Activated CD4-positive, alpha-beta T cell treated with anti-CD3 and anti-CD28 coated beads, Interleukin-2, amount 10 ng/mL, durations not matched to agents 7 days and 5 days (primary cell): Measurements from ENCODE around the gene HOXA9. TPM values are rescaled to one million over a fixed set of nuclear protein-coding genes. Genes with fewer than 3 reads are reported as not detected.
A peak's percentile ranks its signal among the peaks of the same experiment; 100 is the strongest.

Experiments
- CTCF ChIA-PET: fragments of 350-600 bp; sonication (Branson Sonifier 250); formaldehyde crosslinking; loops from one replicate; lab custom pipeline; 2021; ENCODE audit warnings: antibody characterized with exemption; lab: Charles Lee
- POLR2A ChIA-PET: fragments of 350-600 bp; sonication (Branson Sonifier 250); formaldehyde crosslinking; loops from one replicate; lab custom pipeline; 2021; ENCODE audit warnings: antibody characterized with exemption; lab: Charles Lee
- DNase-seq: peaks from one replicate; pipeline ENCODE4 v3.0.0-alpha.2; 2020
- H3K27ac Mint-ChIP-seq: one replicate; pipeline ENCODE4 v1.8.0; 2021; ENCODE audit warnings: mild to moderate bottlenecking, moderate library complexity, mixed read lengths
- H3K27me3 Mint-ChIP-seq: one replicate; pipeline ENCODE4 v1.8.0; 2021; ENCODE audit warnings: mixed read lengths
- H3K36me3 Mint-ChIP-seq: one replicate; pipeline ENCODE4 v1.8.0; 2021; ENCODE audit warnings: low read depth, mixed read lengths
- H3K4me1 Mint-ChIP-seq: one replicate; pipeline ENCODE4 v1.8.0; 2021; ENCODE audit warnings: mixed read lengths
- H3K4me3 Mint-ChIP-seq: one replicate; pipeline ENCODE4 v1.8.0; 2021; ENCODE audit warnings: mild to moderate bottlenecking, moderate library complexity, mixed read lengths
- H3K9me3 Mint-ChIP-seq: one replicate; pipeline ENCODE4 v1.8.0; 2021; ENCODE audit warnings: mixed read lengths
- total RNA-seq, 2 experiments: library from RNA; stranded (reverse); gene quantifications; one replicate each; pipeline ENCODE4 v1.2.3, GENCODE V29; 2021

Gene HOXA9
- total RNA-seq, 2 experiments from 2014 or later = not detected

DNA sequence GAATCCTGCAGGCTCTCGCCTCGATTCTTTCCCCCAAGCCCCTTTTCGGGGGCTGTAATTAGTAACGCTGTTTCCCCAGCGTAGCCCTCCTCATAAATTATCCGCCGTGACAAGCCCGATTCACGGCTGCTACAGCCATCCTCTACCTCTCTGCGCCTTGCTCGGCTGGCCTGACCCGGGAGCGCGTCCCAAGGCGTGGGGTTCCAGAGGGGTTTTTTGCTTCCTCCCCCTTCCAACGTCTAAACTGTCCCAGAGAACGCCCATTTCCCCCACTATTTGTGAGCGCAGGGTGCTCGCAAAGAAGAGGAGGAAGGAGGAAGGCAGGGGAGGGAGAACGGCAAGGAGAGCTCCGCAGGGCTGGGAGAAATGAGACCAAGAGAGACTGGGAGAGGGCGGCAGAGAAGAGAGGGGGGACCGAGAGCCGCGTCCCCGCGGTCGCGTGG is 22.7 kb downstream of the HOXA9 start:
- H3K36me3 Mint-ChIP-seq = no peaks in the 10 kb centered on the region
- H3K27ac Mint-ChIP-seq = peak overlapping the region; percentile 54
- POLR2A ChIA-PET = no interaction called here
- CTCF ChIA-PET = no interaction called here
- H3K4me3 Mint-ChIP-seq = no peak overlapping the region
- H3K4me1 Mint-ChIP-seq = no peaks in the 10 kb centered on the region
- H3K9me3 Mint-ChIP-seq = no peaks in the 10 kb centered on the region
- DNase-seq = no peak
- H3K27me3 Mint-ChIP-seq = peaks cover 32% of the 10 kb centered on the region

DNA sequence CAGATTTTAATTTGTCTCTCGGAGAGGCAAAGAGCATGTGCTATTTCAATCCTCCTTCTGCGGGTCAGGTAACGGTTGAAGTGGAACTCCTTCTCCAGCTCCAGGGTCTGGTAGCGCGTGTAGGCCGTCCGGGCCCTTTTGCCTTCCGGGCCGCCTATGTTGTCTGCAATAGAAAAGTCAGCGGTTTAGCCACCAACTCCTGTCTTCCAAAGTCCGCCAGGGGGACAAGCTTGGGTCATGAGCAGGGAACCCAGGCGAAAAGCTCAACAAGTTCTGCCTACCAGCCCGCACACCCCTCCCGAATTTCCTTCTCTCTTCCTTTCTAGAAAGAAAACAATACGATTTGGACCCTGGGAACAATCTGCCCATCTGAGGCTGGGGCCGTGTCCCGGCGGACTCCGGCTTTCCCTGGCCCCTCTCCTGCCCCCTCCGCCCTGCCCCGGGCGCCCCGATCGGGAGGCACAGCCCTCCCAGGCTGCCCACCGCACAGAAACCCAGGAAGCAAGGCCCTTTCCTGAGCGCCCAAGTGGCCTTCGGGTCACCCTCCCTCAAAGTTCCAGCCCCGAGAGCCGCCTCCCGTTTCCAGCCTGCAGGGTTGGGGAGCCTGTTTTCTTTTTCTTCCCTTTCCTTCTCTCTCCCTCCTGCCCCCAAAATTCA is 23.3 kb downstream of the HOXA9 start:
- H3K27me3 Mint-ChIP-seq = peaks cover 32% of the 10 kb centered on the region
- no peak for DNase-seq
- H3K4me1 Mint-ChIP-seq = no peaks in the 10 kb centered on the region
- H3K27ac Mint-ChIP-seq = no peak overlapping the region
- ChIA-PET CTCF (no interaction called here), POLR2A (no interaction called here)
- no peaks in the 10 kb centered on the region for H3K36me3 Mint-ChIP-seq
- H3K9me3 Mint-ChIP-seq = no peaks in the 10 kb centered on the region
- H3K4me3 Mint-ChIP-seq = no peak overlapping the region

DNA sequence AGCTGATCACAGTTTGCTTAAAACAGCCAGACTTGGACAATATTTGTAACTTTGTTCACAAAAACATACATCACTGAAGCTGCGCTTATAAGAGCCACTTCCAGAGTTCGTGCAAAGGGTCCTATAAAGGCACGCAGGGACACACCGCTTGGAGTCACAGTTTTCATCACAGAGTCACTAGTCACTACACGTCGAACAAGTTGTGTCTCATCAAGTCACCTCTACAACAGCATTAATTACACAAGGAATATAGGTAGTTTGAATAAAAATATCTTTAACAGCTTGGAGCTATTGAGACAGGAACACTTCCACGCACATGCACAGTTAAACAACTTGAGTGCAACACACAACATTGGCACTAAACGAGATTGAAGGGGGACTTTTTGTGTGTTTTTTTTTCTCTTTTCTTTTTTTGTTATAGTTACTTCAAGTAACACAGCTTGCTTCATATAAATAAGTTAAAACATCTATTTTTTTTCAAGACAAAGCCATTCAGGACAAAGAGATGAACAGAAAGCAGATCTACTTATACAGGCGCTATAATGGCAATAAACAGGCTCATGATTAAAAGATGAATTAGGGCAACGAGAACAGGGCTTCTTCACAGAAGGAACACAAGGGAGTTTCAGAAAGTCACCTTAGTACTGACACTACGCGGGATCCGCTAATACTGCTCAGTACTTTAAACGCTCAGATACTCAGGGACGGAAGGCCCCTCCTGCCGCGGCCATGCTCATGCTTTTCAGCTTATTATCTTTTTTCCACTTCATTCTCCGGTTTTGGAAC is 24.0 kb downstream of the HOXA9 start:
- Mint-ChIP-seq H3K27ac (no peak overlapping the region), H3K36me3 (no peaks in the 10 kb centered on the region), H3K9me3 (no peaks in the 10 kb centered on the region), H3K4me1 (no peaks in the 10 kb centered on the region), H3K4me3 (no peak overlapping the region), H3K27me3 (peaks cover 32% of the 10 kb centered on the region)
- ChIA-PET CTCF (interaction anchor here (0.7 to 1.2 kb wide), 2 partner anchors 9 to 41 kb away, joined by 4 to 6 read pairs; no protein-coding TSS in a partner anchor), POLR2A (no interaction called here)
- DNase-seq = no peak

DNA sequence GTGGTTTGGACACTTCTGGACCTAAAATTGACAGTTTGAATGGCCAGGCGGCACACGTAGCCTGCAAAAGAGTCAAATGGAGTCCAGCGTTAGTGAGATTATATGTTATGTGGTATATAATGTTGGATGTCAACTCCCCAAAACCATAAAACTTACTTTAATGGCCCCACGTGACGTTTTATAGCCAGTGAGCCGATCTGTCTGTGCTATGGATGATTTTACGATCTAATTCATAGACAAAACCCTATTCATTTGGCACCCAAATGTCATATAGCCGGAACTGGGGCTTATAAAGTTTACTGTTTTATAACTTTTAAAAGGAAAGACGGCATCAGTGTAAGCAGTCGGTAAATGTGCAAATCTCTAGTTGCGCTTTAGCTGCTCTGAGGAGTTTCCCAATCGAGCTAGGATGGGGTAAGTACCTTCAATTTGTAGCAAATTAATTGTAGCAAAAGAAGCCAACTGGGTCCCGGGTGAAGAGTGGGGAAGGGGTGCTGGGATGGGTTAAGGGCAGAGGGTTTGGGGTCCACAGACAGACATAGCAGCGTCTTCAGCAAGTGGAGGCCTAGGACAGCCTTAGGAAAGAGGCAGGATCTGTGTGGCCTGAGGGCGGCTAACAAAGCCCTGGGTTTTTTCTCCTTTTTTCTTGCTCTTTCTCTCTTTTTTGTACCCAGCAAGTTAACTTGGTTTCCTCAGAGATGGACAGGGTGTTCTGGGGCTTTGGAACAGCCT is 25.0 kb downstream of the HOXA9 start:
- Mint-ChIP-seq H3K4me3 (no peak overlapping the region), H3K27me3 (peaks cover 38% of the 10 kb centered on the region), H3K36me3 (no peaks in the 10 kb centered on the region), H3K4me1 (peaks cover 6% of the 10 kb centered on the region), H3K27ac (no peak overlapping the region), H3K9me3 (no peaks in the 10 kb centered on the region)
- CTCF ChIA-PET = interaction anchor here (1.2 kb wide), 1 partner anchor 10 kb away, joined by 6 read pairs; no protein-coding TSS in a partner anchor
- DNase-seq = no peak
- POLR2A ChIA-PET = no interaction called here

DNA sequence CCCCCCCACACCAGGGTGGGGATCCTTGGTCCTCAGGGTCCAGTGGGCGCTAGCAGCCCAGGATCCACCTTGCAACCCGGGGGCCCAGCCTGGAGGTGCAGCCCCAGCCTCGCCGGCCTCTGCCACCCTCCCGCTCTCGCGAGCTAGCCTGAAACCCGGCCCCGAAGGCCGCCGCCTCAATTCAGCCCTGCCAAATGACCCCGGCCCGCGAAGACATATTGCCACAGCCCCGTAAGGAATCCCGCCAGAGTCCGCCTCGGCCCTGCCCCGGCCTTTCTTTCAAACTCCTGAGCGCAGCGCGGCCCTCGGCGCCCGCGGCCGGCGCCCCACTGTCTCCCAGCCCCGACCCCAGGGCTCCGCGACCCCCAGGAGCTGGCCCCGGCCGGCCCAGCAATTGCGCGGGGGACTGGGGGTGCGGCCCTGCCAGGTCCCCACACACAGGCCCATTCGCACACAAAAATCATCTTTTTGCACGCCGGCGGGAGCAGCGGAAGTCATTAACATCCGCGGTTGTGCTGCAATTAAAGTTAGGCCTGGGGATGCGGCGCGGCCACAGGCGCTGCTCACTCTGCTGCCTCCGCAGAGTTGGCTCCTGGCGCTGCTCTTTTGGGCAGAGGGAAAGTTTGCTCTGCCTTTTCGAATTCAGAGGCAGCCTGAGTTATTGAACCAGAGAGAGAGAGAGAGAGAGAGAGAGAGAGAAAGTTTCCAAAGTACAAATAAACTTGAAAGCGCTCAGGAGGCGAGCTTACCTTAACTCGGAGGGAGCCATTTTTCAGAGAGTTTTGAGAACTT is 25.8 kb downstream of the HOXA9 start:
- Mint-ChIP-seq H3K27me3 (peaks cover 46% of the 10 kb centered on the region), H3K36me3 (no peaks in the 10 kb centered on the region), H3K4me1 (peaks cover 13% of the 10 kb centered on the region), H3K4me3 (no peak overlapping the region), H3K9me3 (no peaks in the 10 kb centered on the region), H3K27ac (no peak overlapping the region)
- CTCF ChIA-PET = interaction anchor here (1.2 kb wide), 1 partner anchor 11 kb away, joined by 6 read pairs; no protein-coding TSS in a partner anchor
- no peak for DNase-seq
- POLR2A ChIA-PET = no interaction called here

DNA sequence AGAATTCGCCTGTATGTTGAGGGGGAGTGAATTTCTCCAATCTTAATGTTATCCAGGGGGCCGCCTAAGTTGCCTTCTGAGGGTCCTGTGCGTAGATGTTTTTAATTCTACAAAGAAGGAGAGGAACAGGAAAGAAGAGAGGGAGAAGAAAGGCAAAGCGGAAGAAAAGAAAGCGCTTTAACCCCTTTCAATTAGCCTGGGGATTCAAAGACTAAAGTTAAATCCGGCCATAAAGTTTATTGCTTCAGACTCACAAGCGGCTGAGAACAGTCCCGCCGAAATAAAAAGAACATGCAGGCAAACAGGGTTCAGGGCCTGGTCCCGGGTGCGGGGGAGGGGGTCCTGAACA is 26.4 kb downstream of the HOXA9 start:
- CTCF ChIA-PET = no interaction called here
- Mint-ChIP-seq H3K9me3 (no peaks in the 10 kb centered on the region), H3K27ac (no peak overlapping the region), H3K36me3 (no peaks in the 10 kb centered on the region), H3K4me1 (peaks cover 19% of the 10 kb centered on the region), H3K27me3 (peaks cover 52% of the 10 kb centered on the region), H3K4me3 (no peak overlapping the region)
- no peak for DNase-seq
- POLR2A ChIA-PET = no interaction called here

DNA sequence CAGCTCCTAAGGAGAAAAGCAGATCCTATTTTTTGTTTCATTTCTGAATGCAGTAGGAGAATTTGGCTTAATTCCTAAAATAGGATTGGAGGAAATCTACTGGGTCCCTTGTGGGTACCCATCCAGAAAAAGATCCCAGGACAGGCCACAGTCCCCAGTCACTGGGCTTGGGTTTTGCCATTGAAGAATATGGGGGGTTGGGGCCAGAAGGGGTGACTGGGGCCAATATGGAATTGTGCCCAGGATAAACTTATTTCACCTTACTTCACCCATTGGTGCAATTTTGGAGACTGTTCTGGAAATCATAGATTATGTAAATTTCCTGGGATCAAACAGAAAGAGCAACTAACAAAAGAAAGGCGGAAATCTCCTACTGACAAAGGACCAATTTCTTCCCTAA is 26.9 kb downstream of the HOXA9 start:
- Mint-ChIP-seq H3K4me3 (no peak overlapping the region), H3K27me3 (peaks cover 57% of the 10 kb centered on the region), H3K4me1 (peaks cover 21% of the 10 kb centered on the region), H3K36me3 (no peaks in the 10 kb centered on the region), H3K27ac (no peak overlapping the region), H3K9me3 (no peaks in the 10 kb centered on the region)
- DNase-seq = no peak
- CTCF ChIA-PET = no interaction called here
- POLR2A ChIA-PET = no interaction called here

DNA sequence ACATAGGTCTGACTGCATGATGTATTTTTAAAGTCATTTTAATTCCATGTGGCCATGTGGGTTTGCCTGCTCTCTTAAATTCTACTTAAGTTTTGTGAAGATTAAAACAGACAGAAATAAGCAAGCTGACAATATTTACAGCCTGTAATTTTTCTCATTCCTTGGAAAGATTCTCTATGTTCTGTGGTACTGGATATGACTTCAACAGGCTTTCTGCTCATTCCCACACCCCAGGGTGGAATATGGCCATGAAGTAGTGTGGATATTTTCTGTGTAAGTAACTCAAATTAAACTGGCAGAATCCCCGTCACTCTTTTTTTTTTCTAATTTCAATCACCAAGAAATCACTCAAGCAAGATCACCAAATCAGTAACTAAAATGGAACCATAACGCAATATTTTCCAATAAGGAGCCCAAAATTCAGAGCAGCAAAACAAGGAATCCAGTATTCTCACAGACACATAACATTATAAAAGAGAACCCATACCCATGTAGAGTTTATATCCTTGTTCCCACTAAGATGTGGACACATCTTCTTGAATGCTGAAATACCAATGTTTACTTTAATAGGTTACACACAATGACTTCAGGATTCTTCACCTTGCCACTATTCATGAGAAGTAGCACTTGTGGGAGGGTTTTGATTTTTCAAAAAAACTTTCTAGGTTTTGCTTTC is 27.6 kb downstream of the HOXA9 start:
- peaks cover 61% of the 10 kb centered on the region for H3K27me3 Mint-ChIP-seq
- H3K4me1 Mint-ChIP-seq = peaks cover 21% of the 10 kb centered on the region
- no peaks in the 10 kb centered on the region for H3K9me3 Mint-ChIP-seq

DNA sequence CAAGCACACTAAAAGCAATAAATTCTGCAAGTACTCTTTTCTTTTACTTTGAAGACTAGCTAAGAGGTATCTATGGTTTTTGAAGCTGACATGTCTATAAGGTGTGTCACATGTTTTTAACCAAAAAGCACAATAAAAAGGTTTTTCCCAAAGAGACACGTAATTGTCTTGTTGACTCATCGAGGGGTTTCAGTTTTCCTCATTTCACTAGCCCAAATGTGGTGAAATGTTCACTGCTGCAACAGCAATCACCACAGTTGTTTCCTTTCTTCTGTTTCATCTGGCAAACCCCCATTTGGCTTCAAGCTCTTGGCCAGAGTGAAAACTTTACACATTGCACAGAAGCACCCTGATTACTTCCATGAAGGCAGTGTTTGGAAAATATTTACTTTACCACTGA is 30.9 kb downstream of the HOXA9 start:
- POLR2A ChIA-PET = interaction anchor here (0.6 kb wide), 1 partner anchor 427 kb away, joined by 3 read pairs; no protein-coding TSS in a partner anchor
- H3K4me3 Mint-ChIP-seq = no peak overlapping the region
- no peaks in the 10 kb centered on the region for H3K36me3 Mint-ChIP-seq
- H3K9me3 Mint-ChIP-seq = peaks cover 2% of the 10 kb centered on the region
- DNase-seq = no peak
- peaks cover 66% of the 10 kb centered on the region for H3K27me3 Mint-ChIP-seq
- H3K27ac Mint-ChIP-seq = no peak overlapping the region
- peaks cover 21% of the 10 kb centered on the region for H3K4me1 Mint-ChIP-seq
- CTCF ChIA-PET = interaction anchor here (0.5 to 1.2 kb wide), 2 partner anchors 16 to 72 kb away, joined by 4 to 6 read pairs; no protein-coding TSS in a partner anchor

More for the DNA sequence above, 27.6 kb downstream of the HOXA9 start:
- ChIA-PET POLR2A (no interaction called here), CTCF (no interaction called here)
- Mint-ChIP-seq H3K27ac (no peak overlapping the region), H3K4me3 (no peak overlapping the region), H3K36me3 (no peaks in the 10 kb centered on the region)
- no peak for DNase-seq

DNA sequence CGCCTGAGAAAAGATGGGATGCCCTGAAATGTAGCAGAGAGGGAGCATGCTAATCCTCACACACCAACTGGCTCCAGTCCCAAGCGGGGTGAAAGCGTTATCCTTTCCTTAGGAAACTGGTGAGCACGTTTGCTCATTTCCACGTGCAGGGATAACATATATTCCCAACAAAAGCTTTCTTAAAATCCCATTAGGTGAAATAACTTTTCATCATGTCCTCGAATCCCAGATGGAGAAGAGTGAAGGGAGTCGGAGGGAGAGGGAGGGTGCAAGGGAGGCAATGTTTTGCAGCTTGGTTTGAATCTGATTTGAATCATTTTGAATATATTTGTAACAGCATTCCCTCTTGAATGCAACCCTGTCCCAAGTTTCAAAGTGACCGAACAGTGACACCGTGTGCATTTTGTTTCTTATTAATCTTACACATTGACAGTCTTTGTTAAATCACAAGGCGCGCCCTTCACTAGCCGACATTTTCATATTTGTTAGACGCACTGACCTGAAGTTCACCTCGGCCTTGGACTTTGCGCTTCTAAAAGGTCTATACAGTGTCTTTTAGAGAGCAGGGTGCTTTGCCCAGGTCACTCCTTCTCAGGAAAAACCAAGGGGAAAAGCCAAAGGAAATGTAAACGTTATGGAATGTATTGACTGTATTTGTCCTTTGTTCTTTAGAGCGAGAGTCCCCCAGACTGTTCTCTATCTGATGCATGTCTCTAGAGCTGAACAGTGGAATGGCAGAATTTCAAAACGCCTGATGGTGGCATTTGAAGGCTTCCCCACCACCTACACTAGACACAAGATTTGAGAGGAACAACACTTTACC is 31.7 kb downstream of the HOXA9 start:
- Mint-ChIP-seq H3K36me3 (no peaks in the 10 kb centered on the region), H3K27ac (no peak overlapping the region), H3K4me1 (peaks cover 21% of the 10 kb centered on the region), H3K9me3 (peaks cover 2% of the 10 kb centered on the region), H3K27me3 (peaks cover 69% of the 10 kb centered on the region), H3K4me3 (no peak overlapping the region)
- ChIA-PET CTCF (no interaction called here), POLR2A (interaction anchor here (0.6 kb wide), 1 partner anchor 426 kb away, joined by 3 read pairs; no protein-coding TSS in a partner anchor)
- DNase-seq = no peak

DNA sequence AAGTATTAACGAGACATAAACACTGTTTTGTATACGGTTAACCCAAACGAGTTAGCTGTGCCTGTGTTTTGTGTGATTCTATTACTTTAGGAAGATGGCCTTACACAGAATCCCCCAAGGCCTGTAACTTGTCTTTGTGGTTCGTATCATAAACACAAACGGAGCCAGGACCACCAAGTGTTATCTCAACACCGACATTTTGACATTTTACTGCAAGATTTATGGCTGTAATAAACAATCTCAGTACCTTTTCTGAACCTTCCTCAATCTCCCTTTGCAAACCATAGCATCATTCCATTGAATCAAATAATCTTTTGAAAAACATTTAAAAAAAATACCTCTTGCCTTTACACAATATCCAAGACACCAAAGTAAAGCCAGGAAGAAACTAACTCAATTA is 32.4 kb downstream of the HOXA9 start:
- POLR2A ChIA-PET = no interaction called here
- CTCF ChIA-PET = no interaction called here
- H3K27ac Mint-ChIP-seq = no peak overlapping the region
- H3K4me3 Mint-ChIP-seq = no peak overlapping the region
- H3K9me3 Mint-ChIP-seq = peaks cover 2% of the 10 kb centered on the region
- DNase-seq = no peak
- no peaks in the 10 kb centered on the region for H3K36me3 Mint-ChIP-seq
- peaks cover 71% of the 10 kb centered on the region for H3K27me3 Mint-ChIP-seq
- peaks cover 21% of the 10 kb centered on the region for H3K4me1 Mint-ChIP-seq
